HL-60 (cell line): ENCODE measurements around the gene SLC43A1.
A peak's percentile ranks its signal among the peaks of the same experiment; 100 is the strongest.

ENCODE experiments used
- DNase-seq, 2 experiments: peaks; one replicate each; pipeline ENCODE4 v3.0.0-alpha.2; 2010 to 2020; ENCODE audit warnings: low read depth in 1 of 2, low spot score in 1 of 2
- H3K27ac ChIP-seq: fragments of 250-450 bp; sonication (Bioruptor Pico); replicated peaks from 2 replicates; pipeline ENCODE4 v1.5.1; 2020; ENCODE audit warnings: mild to moderate bottlenecking, moderate library complexity
- H3K27me3 ChIP-seq: fragments of 250-450 bp; sonication (Bioruptor Pico); 2 replicates; pipeline ENCODE4 v1.5.1; 2021; ENCODE audit warnings: mild to moderate bottlenecking, moderate library complexity; ENCODE audit not compliant: insufficient read depth, poor library complexity, severe bottlenecking
- H3K4me3 ChIP-seq: replicated peaks from 2 replicates; pipeline ENCODE4 v1.5.1; 2011; ENCODE audit warnings: mild to moderate bottlenecking, control low read depth, low read length; ENCODE audit not compliant: insufficient read depth
- GABPA ChIP-seq: IDR thresholded peaks from 2 replicates; pipeline ENCODE4 v1.6.1; 2012; ENCODE audit warnings: low read depth
- POLR2AphosphoS5 ChIP-seq: IDR thresholded peaks from 2 replicates; pipeline ENCODE4 v1.6.1; 2012; ENCODE audit warnings: low read depth
- SPI1 ChIP-seq: IDR thresholded peaks from 2 replicates; pipeline ENCODE4 v1.6.1; 2012; ENCODE audit warnings: low read depth, mild to moderate bottlenecking, borderline replicate concordance
- TF ChIP-seq, protein P1 (sequence below): IDR thresholded peaks from one replicate; pipeline ENCODE4 v1.5.1; 2011; ENCODE audit warnings: low read length, control low read depth, inconsistent platforms; ENCODE audit not compliant: insufficient read depth
- TF ChIP-seq, protein P2 (sequence below): IDR thresholded peaks from 2 replicates; pipeline ENCODE4 v1.6.1; 2012; ENCODE audit warnings: low read depth; ENCODE audit not compliant: insufficient replicate concordance

SLC43A1 gene

DNA sequence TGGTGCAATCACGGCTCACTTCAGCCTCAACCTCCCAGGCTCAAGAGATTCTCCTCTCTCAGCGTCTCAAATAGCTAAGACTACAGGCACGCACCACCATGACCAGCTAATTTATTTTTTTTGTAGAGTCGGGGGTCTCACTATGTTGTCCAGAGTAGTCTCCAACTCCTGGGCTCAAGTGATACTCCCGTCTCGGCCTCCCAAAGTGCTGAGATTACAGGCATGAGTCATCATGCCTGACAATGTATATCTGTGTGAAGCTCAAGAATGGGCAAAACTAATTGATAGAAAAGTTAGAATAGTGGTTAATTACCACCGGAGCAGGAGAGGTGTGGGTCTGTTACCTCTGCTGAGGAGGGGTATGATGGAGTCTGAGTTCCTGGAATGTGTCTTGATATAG lies 79.5 kb downstream of the SLC43A1 start:
- no peak overlapping the region for H3K27ac ChIP-seq
- no peak for DNase-seq
- H3K4me3 ChIP-seq, result no peak overlapping the region
- H3K27me3 ChIP-seq, result no peaks in the 10 kb centered on the region
- TF ChIP-seq GABPA, result no peak
- TF ChIP-seq, protein P1, sequence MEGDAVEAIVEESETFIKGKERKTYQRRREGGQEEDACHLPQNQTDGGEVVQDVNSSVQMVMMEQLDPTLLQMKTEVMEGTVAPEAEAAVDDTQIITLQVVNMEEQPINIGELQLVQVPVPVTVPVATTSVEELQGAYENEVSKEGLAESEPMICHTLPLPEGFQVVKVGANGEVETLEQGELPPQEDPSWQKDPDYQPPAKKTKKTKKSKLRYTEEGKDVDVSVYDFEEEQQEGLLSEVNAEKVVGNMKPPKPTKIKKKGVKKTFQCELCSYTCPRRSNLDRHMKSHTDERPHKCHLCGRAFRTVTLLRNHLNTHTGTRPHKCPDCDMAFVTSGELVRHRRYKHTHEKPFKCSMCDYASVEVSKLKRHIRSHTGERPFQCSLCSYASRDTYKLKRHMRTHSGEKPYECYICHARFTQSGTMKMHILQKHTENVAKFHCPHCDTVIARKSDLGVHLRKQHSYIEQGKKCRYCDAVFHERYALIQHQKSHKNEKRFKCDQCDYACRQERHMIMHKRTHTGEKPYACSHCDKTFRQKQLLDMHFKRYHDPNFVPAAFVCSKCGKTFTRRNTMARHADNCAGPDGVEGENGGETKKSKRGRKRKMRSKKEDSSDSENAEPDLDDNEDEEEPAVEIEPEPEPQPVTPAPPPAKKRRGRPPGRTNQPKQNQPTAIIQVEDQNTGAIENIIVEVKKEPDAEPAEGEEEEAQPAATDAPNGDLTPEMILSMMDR, result no peak
- no peak for TF ChIP-seq POLR2AphosphoS5
- TF ChIP-seq SPI1, result no peak
- TF ChIP-seq, protein P2, sequence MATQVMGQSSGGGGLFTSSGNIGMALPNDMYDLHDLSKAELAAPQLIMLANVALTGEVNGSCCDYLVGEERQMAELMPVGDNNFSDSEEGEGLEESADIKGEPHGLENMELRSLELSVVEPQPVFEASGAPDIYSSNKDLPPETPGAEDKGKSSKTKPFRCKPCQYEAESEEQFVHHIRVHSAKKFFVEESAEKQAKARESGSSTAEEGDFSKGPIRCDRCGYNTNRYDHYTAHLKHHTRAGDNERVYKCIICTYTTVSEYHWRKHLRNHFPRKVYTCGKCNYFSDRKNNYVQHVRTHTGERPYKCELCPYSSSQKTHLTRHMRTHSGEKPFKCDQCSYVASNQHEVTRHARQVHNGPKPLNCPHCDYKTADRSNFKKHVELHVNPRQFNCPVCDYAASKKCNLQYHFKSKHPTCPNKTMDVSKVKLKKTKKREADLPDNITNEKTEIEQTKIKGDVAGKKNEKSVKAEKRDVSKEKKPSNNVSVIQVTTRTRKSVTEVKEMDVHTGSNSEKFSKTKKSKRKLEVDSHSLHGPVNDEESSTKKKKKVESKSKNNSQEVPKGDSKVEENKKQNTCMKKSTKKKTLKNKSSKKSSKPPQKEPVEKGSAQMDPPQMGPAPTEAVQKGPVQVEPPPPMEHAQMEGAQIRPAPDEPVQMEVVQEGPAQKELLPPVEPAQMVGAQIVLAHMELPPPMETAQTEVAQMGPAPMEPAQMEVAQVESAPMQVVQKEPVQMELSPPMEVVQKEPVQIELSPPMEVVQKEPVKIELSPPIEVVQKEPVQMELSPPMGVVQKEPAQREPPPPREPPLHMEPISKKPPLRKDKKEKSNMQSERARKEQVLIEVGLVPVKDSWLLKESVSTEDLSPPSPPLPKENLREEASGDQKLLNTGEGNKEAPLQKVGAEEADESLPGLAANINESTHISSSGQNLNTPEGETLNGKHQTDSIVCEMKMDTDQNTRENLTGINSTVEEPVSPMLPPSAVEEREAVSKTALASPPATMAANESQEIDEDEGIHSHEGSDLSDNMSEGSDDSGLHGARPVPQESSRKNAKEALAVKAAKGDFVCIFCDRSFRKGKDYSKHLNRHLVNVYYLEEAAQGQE, result no peak

DNA sequence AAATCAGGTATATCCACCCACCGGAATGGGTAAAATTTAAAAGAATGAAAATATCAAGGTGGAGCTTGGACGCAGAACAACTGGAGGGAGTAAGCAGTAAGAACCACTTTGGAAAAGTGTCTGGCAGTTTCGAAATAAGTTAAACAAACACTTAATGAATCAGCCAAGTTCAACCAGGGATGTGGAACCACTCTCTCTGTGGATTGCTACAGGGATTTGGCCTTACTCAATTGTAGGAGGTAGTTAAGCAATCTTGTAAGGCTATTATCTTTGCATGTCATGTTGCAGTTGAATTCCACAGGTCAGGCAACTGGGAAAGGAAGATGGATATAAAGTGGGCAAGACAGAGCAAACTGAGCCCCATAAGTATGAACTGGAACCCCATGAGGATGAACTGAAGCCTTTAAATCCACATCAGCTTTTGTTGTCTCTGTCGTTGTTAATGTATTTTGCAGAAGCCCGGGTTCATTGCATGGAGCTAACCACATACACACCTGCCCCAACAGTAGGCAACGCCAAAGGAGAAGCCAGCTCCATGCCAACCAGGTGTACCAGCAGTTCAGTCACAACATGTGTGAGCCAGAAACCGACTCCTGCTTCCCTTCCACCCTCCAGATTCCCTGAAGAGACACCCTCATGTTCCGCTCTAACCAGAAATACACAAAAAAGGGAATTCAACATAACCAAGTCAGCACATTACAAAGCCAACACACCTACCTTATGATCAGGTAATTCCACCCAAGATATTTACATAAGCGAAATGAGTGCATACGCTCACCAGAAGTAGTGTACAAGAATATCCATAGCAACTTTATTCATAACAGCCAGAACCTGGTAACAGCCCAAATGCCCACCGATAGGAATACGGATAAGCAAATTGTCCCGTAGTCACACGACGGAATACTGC lies 80.6 kb downstream of the SLC43A1 start:
- DNase-seq, result peak; percentile 72 to 89
- Histone ChIP-seq H3K27ac (peak overlapping the region; percentile 13), H3K4me3 (no peak overlapping the region), H3K27me3 (no peaks in the 10 kb centered on the region)
- TF ChIP-seq, protein P1, result no peak
- TF ChIP-seq POLR2AphosphoS5, result peak; percentile 33; the same call in 1 of the 2 replicates
- TF ChIP-seq, protein P2, result no peak
